GM12873 (cell line): ENCODE measurements around the gene CLEC16A.

Source experiments
- CTCF ChIP-seq: IDR thresholded peaks from 2 replicates; pipeline ENCODE4 v1.5.1; 2012; ENCODE audit warnings: low read depth, mild to moderate bottlenecking, moderate library complexity, low read length, control low read depth; ENCODE audit not compliant: insufficient read depth; ENCODE audit errors: missing control alignments

Gene CLEC16A

GRCh38 chr16:11147754-11148444 is 203.5 kb downstream of the CLEC16A start:
- no peak for TF ChIP-seq CTCF

GRCh38 chr16:11149011-11149616 is 204.8 kb downstream of the CLEC16A start:
- no peak for TF ChIP-seq CTCF

GRCh38 chr16:11150190-11150589 is 205.8 kb downstream of the CLEC16A start:
- TF ChIP-seq CTCF = no peak

- TF ChIP-seq CTCF = no peak
These were observed 207.0 kb downstream of the CLEC16A start for GRCh38 chr16:11151156-11151884.

GRCh38 chr16:11151885-11152629 is 207.7 kb downstream of the CLEC16A start:
- TF ChIP-seq CTCF = no peak

GRCh38 chr16:11152677-11153331 is 208.4 kb downstream of the CLEC16A start:
- no peak for TF ChIP-seq CTCF
